Raji (cell line): ENCODE measurements around the gene KIAA0513.
A peak's percentile ranks its signal among the peaks of the same experiment; 100 is the strongest.

Source experiments
- POLR2A ChIP-seq: IDR thresholded peaks from 2 replicates; pipeline ENCODE4 v1.6.1; 2011; ENCODE audit warnings: low read depth, low read length, control low read depth; ENCODE audit not compliant: insufficient read depth

KIAA0513 gene

DNA sequence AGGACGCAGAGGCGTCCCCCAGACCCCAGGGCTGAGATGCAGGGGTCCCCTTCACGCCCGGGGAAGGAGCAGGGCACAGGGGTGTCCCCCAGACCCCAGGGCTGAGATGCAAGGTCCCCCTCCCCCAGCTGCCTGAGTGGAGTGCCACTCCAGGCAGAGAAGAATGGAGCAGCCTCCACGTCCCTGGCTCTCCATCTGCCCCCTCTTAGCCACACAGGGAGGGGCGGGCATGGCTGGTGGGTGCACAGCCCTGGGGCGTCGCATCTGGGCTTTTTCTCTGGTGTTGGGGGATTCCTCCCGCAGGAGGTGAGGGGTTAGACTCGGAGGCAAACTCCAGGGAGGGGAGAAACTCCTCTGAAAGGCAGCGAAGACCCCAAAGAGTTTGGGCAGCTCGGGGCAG lies 67.2 kb downstream of the KIAA0513 start:
- TF ChIP-seq POLR2A, result no peak

DNA sequence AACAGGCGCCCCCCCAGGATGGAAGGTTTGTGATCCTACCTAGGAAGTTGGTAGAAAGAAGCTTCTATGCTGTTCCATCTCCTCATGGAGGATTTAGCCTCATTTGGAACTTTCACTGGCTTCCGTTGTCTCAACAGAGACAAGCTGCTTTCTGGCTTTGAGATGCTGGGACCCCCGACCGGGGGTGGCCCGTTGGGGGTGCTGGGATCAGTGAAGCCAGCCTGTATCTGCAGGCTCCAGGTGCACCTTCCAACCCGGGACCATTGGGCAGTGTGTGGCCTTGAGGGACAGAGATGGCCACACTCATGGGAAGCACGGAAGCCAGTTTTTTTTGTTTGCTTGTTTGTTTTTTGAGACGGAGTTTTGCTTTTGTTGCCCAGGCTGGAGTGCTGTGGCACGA lies 69.3 kb downstream of the KIAA0513 start:
- TF ChIP-seq POLR2A, result no peak

DNA sequence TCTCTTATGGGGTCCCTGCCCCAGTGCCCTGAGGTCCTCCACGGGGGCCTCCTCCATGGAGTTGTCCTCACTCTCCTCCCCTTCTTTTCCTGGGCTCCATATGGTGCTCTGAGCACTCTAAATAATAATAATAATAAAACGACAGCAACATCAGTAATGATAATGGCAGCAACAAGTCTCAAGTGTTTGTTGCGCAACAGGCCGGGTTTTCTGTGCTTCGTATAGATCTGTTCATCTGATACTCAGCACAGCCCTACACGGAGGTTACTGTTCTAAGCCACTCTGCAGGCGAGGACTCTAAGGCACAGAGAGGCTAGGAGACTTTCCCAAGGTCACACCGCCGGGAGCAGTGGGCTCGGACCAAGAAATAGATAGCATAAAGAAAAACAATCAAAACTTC lies 71.0 kb downstream of the KIAA0513 start:
- TF ChIP-seq POLR2A, result no peak

DNA sequence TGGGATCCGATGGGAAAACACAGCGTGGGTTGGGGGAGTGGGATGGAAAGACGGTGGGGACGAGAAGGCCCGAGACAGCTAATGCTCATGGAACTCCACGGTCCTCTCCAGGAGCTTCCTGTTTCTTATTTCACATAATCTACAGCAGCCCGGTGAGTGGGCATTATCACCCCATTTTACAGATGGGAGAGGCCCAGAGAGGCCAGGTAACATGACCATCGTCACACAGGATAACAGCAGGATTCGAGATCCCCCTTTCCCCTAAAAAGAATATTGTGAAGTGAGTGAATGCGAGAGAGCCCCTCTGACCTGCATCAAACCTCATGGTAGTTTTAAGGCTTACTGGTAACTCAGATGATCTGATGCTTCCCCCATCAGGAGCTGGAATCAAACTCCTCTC lies 72.7 kb downstream of the KIAA0513 start:
- TF ChIP-seq POLR2A, result no peak

DNA sequence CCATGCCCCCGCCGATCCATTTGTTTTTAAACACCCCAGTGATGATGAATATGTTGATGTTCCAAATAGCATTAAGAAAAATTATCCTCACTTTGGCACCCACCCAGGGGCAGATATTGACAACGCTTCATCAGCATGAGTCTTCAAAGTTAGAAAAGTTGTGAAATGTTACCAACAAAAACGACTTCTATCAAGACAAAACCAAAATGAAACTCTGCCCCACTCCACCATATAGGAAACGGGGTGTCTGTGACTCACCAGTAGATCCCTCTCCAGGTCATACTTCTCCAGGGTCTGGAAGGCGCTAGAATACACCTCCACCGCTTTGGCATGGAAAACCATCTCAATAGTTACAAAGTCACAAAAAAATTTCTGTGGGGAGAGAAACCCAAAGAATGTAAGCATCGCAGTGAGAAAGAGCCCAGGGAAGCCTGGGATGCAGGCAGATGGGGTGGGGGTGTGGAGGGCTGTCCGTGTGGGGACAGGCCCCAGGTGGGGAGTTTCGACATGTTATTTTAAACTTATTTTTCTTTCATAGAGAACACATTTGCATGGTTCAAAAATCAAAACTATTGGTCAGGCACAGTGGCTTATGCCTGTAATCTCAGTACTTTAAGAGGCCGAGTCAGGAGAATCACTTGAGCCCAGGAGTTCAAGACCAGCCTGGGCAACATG lies 74.5 kb downstream of the KIAA0513 start:
- TF ChIP-seq POLR2A, result no peak

DNA sequence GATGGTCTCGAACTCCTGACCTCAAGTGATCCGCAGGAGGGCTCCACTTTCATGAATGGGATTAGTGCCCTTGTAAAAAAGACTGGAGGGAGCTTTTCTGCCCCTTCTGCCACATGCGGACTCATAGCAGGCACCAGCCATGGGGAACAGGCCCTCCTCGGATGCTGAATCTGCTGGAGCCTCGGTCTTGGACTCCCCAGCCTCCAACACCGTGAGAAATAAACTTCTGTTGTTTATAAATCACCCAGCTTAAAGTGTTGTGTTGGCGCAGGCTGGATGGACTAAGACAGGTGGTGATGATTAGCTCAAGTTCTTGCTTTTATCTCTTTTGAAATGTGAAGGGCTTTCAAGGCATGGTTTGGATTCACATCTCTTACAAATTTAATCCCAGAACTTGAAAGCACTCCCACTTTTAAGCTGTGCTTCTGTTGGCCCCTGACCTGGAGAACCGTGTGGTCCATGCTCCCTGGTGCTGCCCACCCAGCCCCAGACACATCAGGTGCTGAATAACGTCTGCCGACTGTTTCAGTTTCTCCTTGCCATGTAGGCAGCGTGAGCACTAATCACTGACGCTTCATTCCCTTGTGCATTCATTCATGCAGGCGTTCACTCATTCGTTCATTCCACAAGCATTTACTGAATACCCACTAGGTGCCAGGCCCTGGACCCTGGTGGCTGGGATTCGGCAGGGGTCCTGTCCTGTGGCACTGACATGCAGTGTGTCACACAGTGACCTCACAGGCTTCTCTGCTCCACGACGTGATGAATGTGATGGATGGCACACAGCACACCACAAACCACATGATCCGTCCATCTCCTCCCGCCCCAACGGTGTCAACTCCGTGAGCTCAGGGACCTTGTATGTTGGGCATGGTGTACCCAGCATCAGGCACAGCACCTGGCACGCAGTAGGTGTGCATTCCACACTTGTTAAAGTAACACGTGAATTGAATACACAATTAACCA lies 75.8 kb downstream of the KIAA0513 start:
- no peak for TF ChIP-seq POLR2A

DNA sequence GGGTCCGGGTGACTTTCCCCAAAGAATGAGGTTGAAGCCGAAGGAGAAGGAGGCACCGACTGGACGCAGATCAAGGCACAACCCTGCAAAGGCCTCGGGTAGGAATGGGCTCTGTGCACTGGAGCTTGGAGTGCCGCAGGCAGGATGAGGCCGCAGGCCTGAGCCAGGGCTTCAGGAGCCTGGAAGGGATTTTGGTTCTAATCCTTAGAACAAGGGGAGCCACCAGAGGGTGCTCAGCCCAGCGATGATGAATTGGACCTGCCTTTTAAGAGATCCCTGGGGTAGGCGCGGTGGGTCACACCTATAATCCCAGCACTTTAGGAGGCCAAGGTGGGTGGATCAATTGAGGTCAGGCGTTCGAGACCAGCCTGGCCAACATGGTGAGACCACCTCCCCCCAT lies 76.6 kb downstream of the KIAA0513 start:
- TF ChIP-seq POLR2A, result no peak

DNA sequence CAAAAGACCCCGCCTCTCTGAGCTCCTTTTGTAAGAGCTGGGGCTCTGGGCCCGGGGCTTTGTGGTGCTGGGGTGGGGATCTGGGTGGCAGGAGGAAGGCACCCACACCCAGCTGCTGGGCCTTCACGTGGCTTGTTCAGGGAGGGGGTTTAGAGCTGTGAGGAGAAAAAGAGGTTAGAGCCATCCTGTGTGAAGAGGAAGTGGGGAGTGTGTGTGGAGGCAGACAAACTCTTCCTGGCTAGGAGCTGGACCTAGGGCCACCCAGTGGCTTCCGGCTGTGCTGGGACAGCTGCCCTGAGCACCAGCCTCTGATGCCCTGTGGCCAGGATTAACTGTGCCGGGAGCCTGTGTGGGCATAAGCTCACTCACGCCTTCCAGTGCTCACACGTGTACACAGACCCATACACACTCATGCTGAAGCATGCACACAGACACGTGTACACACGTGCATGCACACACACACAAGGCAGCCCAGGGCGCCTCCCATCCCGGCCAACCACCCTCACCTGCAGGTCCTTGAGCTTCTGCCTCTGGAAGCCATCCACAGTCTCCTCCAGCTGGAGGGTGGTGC lies 77.3 kb downstream of the KIAA0513 start:
- TF ChIP-seq POLR2A, result peak; percentile 16; the same call in 1 of the 2 replicates

DNA sequence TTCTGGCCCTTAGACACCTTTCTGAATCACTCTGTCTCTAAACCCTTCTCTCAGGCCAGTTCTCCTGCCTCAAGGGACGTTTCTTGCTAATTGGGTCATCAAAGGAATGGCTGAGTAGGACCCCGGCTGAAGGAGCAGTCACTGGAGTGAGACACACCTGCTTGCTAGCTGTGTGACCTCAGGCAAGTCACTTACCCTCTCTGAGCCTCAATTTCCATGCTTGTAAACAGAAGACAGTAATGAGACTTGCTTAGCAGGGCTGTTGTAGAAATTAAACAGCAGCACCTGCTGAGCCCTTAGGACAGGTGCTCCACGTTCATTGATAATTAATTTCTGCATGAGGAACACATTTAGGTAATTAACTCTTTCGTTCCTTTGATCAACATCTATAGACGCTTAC lies 77.9 kb downstream of the KIAA0513 start:
- TF ChIP-seq POLR2A, result no peak

DNA sequence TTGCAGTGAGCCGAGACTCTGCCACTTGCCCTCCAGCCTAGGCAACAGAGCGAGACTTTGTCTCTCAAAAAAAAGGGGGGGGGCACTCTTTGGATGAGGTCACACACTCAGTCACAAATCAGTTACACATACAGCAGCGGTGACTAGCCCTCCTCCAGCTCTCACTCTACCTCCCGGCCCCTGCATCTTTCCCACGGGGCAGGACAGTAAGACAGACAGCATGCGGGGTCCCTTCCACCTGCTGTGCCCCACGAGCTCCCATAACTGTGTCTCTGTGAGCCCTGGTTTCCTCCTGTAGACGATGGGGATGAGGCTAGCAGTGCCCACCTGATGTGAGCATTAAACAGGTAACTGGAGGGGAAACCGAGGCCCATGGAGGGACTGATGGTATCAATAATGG lies 79.5 kb downstream of the KIAA0513 start:
- no peak for TF ChIP-seq POLR2A

DNA sequence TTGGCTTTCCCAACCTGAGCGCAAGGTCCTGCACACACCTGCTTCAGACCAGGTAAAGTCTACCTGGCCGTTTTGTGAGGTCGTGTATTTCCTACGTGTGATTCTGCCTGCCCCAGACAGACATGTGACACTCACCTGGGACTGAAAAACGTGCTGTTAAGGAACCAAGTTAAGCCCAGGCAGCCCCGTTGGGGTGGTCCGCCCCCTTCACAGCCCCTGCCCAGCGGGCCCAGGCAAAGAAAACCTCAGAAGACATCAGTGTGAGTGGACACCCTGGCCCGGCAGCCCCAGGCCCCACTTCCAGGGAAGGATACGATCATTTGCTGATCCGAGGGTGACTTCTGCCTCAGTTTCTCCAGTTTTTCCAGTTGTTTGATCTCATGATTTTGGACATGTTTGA lies 79.9 kb downstream of the KIAA0513 start:
- TF ChIP-seq POLR2A, result no peak

DNA sequence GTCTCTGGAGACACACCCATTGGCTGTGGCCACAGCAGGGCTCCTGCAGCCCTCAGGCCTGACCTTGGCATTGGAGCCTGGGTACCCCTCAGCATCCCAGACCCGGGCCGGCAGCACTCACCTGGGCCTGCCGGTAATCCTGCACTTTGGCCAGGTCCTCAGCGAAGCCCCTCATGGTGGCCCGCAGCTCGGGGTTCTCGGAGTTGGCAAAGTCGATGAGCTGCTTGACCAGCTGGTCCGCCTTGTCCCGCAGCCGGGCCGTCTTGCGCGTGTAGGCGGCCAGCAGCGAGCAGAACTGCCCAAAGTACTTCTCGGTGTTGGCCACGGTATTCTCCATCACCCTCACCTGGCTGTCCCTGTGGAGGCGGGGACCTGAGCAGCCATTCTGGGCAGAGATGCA lies 82.5 kb downstream of the KIAA0513 start:
- TF ChIP-seq POLR2A, result no peak

DNA sequence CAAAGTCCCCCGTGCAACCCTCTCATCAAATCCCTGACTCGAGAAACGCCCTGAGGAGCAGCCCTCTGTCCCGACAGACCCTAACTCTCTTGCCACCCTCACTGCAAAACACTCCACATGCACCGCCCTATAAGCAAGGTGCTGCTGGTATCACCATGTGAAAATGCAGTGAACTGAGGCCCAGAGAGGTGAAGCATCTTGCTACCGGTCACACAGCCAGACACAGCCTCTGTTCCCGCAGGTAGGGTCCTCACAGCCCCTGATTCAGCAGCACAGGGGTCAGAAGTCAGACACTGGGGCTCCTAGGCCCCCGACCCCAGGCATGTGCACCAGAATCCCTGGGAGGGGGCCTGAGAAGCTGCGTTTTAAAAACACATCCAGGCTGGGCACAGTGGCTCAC lies 83.6 kb downstream of the KIAA0513 start:
- no peak for TF ChIP-seq POLR2A

DNA sequence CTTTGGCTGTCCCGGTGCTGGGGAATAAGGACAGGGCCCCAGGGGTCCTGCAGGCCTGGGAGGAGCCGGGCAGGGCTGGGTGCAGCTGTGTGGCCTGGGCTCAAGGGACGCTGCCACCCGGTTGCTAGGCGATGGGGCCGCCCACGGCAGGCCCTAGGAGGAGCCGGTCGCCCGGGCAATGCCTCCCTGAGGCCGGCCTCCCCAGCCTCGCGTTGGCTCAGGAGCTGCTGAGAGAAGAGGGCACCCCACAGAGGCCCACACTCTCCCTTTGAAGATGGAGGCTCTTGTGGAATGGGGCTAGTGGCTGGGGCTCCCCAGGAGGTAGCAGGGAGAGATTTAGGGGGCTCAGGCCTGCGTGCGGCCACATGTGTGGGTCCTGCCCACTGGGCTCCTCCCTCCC lies 84.8 kb downstream of the KIAA0513 start, which contains the start of gene CIBAR2:
CIBAR2 (minus strand) TSS at position 109 of the 400 bp plus-strand sequence. CDS start 120 bp downstream, outside the sequence.
- no peak for TF ChIP-seq POLR2A

DNA sequence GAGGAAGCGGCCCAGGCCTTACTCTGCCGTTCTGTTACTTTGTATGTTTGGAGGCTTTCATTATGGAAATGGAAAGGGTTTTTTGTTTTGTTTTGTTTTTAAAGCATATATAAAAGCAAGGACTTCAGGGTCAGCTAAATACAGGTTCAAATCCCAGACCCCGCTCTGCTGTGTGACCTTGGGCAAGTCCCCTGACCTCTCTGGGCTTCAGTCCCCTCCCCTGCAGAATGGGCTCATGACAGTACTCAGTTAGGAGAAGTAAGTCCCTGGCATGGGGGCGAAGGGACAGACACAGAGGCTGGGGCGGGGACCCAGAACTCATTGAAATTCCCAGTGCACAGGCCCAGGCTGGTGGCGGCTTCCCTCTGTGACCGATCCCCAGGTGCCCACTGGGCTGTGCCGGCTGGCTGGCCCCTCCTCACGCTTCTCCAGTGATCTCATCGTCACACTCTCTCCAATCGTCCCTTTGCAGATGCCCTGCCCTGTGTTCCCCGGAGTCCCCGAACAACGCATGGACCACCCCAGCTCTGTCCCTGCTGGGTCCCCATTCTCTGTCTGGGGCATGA lies 85.7 kb downstream of the KIAA0513 start:
- no peak for TF ChIP-seq POLR2A
